ENCODE measurements around the gene OR2S2. TPM values are rescaled to one million over a fixed set of nuclear protein-coding genes. Genes with fewer than 3 reads are reported as not detected.

Gene OR2S2
- total RNA-seq, 1 donor from 2014 or later: not detected

GRCh38 chr9:35940458-35941407 is 17.2 kb downstream of the OR2S2 start:
- POLR2A ChIA-PET: no interaction called here
- Mint-ChIP-seq H3K27ac (no peak overlapping the region), H3K36me3 (ENCODE audit: low read depth) (no peaks in the 10 kb centered on the region), H3K27me3 (peaks cover 19% of the 10 kb centered on the region), H3K9me3 (peaks cover 4% of the 10 kb centered on the region), H3K4me3 (no peak overlapping the region), H3K4me1 (peaks cover 22% of the 10 kb centered on the region)
- no peak for TF ChIP-seq CTCF (IDR thresholded peaks at IDR 0.05)
- CTCF ChIA-PET: interaction anchor here (1.2 to 2.4 kb wide), 3 partner anchors 12 to 37 kb away, joined by 4 to 6 read pairs (median 4); no protein-coding TSS in a partner anchor
- ATAC-seq (ENCODE audit: low read depth): no peak
- no peak for DNase-seq
- intact Hi-C loops (cut with micrococcal nuclease): no loop called here

- Mint-ChIP-seq H3K36me3 (ENCODE audit: low read depth) (no peaks in the 10 kb centered on the region), H3K4me3 (no peak overlapping the region), H3K27me3 (peaks cover 22% of the 10 kb centered on the region), H3K4me1 (peaks cover 19% of the 10 kb centered on the region), H3K9me3 (peaks cover 4% of the 10 kb centered on the region), H3K27ac (no peak overlapping the region)
- ATAC-seq (ENCODE audit: low read depth): no peak
- ChIA-PET POLR2A (no interaction called here), CTCF (interaction anchor here (1.2 to 2.4 kb wide), 2 partner anchors 13 to 15 kb away, joined by 4 to 6 read pairs; no protein-coding TSS in a partner anchor)
- intact Hi-C loops (cut with micrococcal nuclease): no loop called here
- DNase-seq: no peak
- TF ChIP-seq CTCF (IDR thresholded peaks at IDR 0.05): no peak
Observed at GRCh38 chr9:35939679-35940250, 18.2 kb downstream of the OR2S2 start.

- Mint-ChIP-seq H3K4me3 (no peak overlapping the region), H3K36me3 (ENCODE audit: low read depth) (no peaks in the 10 kb centered on the region), H3K4me1 (peaks cover 19% of the 10 kb centered on the region), H3K9me3 (peaks cover 4% of the 10 kb centered on the region), H3K27me3 (peaks cover 20% of the 10 kb centered on the region), H3K27ac (no peak overlapping the region)
- DNase-seq (no peak), ATAC-seq (ENCODE audit: low read depth) (peak; percentile 34)
- no peak for TF ChIP-seq CTCF (IDR thresholded peaks at IDR 0.05)
- CTCF ChIA-PET: no interaction called here
- intact Hi-C loops (cut with micrococcal nuclease): no loop called here
- POLR2A ChIA-PET: no interaction called here
Observed at GRCh38 chr9:35938474-35939356, 19.2 kb downstream of the OR2S2 start.

GRCh38 chr9:35937227-35937626 is 20.7 kb downstream of the OR2S2 start:
- Mint-ChIP-seq H3K27me3 (peaks cover 19% of the 10 kb centered on the region), H3K36me3 (ENCODE audit: low read depth) (no peaks in the 10 kb centered on the region), H3K9me3 (peaks cover 4% of the 10 kb centered on the region), H3K4me1 (peaks cover 23% of the 10 kb centered on the region), H3K27ac (no peak overlapping the region), H3K4me3 (no peak overlapping the region)
- no peak for DNase-seq
- intact Hi-C loops (cut with micrococcal nuclease): no loop called here
- CTCF ChIA-PET: no interaction called here
- POLR2A ChIA-PET: no interaction called here
- TF ChIP-seq CTCF (IDR thresholded peaks at IDR 0.05): no peak
- ATAC-seq (ENCODE audit: low read depth): peak; percentile 81
